Spleen (tissue), 7 donors: Measurements from ENCODE around the gene CYP2D6.

Experiments
- POLR2A ChIP-seq, 3 donors: fragments of 450-650 bp; IDR thresholded peaks; one replicate each; pipeline ENCODE4 v1.5.1; 2017; ENCODE audit warnings: antibody characterized with exemption in 3 of 3, mild to moderate bottlenecking in 1 of 3
- POLR2AphosphoS5 ChIP-seq, 3 donors: sonication (generic); formaldehyde crosslinking; IDR thresholded peaks; one replicate each; pipeline ENCODE4 v1.5.1; 2017; ENCODE audit warnings: antibody characterized with exemption in 3 of 3
- TF ChIP-seq, protein P1 (sequence below), 11 experiments: fragments of 200-600 bp in 7 of 11; fragments of 450-650 bp in 4 of 11; sonication (generic) in 4 of 11; IDR thresholded peaks in 8 of 11; conservative IDR thresholded peaks in 3 of 11; 1 replicate in 7 of 11; 2 replicates in 4 of 11; pipeline versions ENCODE4 v1.4.0 to v1.8.0; 2016 to 2021; ENCODE audit warnings: antibody characterized with exemption in 11 of 11, inconsistent platforms in 4 of 11, mild to moderate bottlenecking in 1 of 11
- donor health status: DM: no; HTN: no; CAD: no; lungs with moderate emphysema.
- donor health status: DM: no; HTN: no; CAD: no.
- donor health status: DM: no; HTN: no; CAD: no.

DNA sequence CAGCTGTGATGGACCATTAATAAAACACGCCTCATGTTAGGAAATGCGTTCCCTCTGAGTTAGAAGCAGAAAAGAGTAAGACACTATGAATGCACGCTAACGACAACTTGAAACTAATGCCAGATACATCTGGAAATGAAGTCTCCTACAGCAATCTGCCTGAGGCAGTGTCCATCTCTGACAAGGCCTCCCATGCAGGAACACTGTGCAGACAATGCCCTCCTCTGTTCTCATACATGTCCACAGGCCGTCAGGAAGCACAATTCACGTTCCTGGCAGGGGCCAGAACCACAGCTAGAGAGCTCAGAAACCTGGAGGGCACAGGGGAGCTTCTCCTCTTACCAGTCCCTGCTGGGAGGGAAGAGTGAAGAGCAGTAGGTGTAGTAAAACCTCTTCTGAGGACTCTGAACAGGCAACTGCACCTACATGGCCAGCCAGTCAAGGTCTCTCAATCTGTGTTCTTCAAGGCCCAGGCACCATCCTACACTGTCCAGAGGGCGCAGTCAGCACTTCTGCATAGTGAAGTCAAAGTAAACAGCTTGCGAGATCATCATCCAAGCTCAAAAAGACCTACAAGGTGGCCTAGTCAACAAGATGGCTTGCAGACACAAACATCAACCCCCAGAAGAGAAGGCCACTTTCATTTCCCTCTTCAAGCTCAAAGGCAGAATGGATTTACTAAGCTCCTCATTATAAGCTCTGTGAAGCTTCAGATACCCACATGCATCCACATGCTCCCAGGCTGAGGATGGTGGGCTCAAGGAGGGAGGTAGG is 41.5 kb upstream of the CYP2D6 start:
- no peak for TF ChIP-seq POLR2AphosphoS5 (IDR thresholded peaks at IDR 0.05)
- TF ChIP-seq, protein P1, sequence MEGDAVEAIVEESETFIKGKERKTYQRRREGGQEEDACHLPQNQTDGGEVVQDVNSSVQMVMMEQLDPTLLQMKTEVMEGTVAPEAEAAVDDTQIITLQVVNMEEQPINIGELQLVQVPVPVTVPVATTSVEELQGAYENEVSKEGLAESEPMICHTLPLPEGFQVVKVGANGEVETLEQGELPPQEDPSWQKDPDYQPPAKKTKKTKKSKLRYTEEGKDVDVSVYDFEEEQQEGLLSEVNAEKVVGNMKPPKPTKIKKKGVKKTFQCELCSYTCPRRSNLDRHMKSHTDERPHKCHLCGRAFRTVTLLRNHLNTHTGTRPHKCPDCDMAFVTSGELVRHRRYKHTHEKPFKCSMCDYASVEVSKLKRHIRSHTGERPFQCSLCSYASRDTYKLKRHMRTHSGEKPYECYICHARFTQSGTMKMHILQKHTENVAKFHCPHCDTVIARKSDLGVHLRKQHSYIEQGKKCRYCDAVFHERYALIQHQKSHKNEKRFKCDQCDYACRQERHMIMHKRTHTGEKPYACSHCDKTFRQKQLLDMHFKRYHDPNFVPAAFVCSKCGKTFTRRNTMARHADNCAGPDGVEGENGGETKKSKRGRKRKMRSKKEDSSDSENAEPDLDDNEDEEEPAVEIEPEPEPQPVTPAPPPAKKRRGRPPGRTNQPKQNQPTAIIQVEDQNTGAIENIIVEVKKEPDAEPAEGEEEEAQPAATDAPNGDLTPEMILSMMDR (IDR thresholded peaks at IDR 0.05 in 8 of 11, conservative IDR thresholded peaks at IDR 0.05 in 3 of 11), result no peak
- no peak for TF ChIP-seq POLR2A (IDR thresholded peaks at IDR 0.05)
